ENCODE data around the gene NLRC5.
"Not testable (repeated sequence)": the region's sequence is repeated elsewhere in the genome, so short reads cannot be mapped to it uniquely, and the experiment has no call there.

The NLRC5 gene

GRCh38 chr16:57058291-57058861, 69.0 kb downstream of the NLRC5 start:
- Mint-ChIP-seq H3K27ac (no peak overlapping the region), H3K4me3 (no peak overlapping the region), H3K27me3 (ENCODE audit: low read depth) (peaks cover 15% of the 10 kb centered on the region), H3K9me3 (no peaks in the 10 kb centered on the region), H3K36me3 (ENCODE audit: low read depth) (no peaks in the 10 kb centered on the region), H3K4me1 (peaks cover 6% of the 10 kb centered on the region)
- TF ChIP-seq, protein P1, sequence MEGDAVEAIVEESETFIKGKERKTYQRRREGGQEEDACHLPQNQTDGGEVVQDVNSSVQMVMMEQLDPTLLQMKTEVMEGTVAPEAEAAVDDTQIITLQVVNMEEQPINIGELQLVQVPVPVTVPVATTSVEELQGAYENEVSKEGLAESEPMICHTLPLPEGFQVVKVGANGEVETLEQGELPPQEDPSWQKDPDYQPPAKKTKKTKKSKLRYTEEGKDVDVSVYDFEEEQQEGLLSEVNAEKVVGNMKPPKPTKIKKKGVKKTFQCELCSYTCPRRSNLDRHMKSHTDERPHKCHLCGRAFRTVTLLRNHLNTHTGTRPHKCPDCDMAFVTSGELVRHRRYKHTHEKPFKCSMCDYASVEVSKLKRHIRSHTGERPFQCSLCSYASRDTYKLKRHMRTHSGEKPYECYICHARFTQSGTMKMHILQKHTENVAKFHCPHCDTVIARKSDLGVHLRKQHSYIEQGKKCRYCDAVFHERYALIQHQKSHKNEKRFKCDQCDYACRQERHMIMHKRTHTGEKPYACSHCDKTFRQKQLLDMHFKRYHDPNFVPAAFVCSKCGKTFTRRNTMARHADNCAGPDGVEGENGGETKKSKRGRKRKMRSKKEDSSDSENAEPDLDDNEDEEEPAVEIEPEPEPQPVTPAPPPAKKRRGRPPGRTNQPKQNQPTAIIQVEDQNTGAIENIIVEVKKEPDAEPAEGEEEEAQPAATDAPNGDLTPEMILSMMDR (IDR thresholded peaks at IDR 0.05; ENCODE audit: unreplicated experiment in 3 of 3), result no peak

- Mint-ChIP-seq H3K27ac (no peak overlapping the region), H3K9me3 (no peaks in the 10 kb centered on the region), H3K27me3 (ENCODE audit: low read depth) (peaks cover 9% of the 10 kb centered on the region), H3K36me3 (ENCODE audit: low read depth) (no peaks in the 10 kb centered on the region), H3K4me1 (peaks cover 6% of the 10 kb centered on the region), H3K4me3 (no peak overlapping the region)
- TF ChIP-seq, protein P1 (IDR thresholded peaks at IDR 0.05; ENCODE audit: unreplicated experiment in 3 of 3), result no peak
Measured at GRCh38 chr16:57060323-57061083, 71.1 kb downstream of the NLRC5 start.

- TF ChIP-seq, protein P1 (IDR thresholded peaks at IDR 0.05; ENCODE audit: unreplicated experiment in 3 of 3), result no peak
Measured at GRCh38 chr16:57061084-57061905, 71.9 kb downstream of the NLRC5 start.

GRCh38 chr16:57062329-57062728, 73.0 kb downstream of the NLRC5 start:
- peaks cover 13% of the 10 kb centered on the region for H3K27me3 Mint-ChIP-seq (ENCODE audit: low read depth)
- peaks cover 6% of the 10 kb centered on the region for H3K4me1 Mint-ChIP-seq
- H3K4me3 Mint-ChIP-seq, result no peak overlapping the region
- TF ChIP-seq, protein P1 (IDR thresholded peaks at IDR 0.05; ENCODE audit: unreplicated experiment in 3 of 3), result no peak
- no peaks in the 10 kb centered on the region for H3K36me3 Mint-ChIP-seq (ENCODE audit: low read depth)
- no peaks in the 10 kb centered on the region for H3K9me3 Mint-ChIP-seq
- no peak overlapping the region for H3K27ac Mint-ChIP-seq

More at GRCh38 chr16:57061084-57061905, 71.9 kb downstream of the NLRC5 start:
- H3K4me3 Mint-ChIP-seq, result no peak overlapping the region
- H3K36me3 Mint-ChIP-seq (ENCODE audit: low read depth), result no peaks in the 10 kb centered on the region
- H3K27ac Mint-ChIP-seq, result no peak overlapping the region
- H3K9me3 Mint-ChIP-seq, result no peaks in the 10 kb centered on the region
- H3K27me3 Mint-ChIP-seq (ENCODE audit: low read depth), result peaks cover 9% of the 10 kb centered on the region
- peaks cover 6% of the 10 kb centered on the region for H3K4me1 Mint-ChIP-seq

DNA sequence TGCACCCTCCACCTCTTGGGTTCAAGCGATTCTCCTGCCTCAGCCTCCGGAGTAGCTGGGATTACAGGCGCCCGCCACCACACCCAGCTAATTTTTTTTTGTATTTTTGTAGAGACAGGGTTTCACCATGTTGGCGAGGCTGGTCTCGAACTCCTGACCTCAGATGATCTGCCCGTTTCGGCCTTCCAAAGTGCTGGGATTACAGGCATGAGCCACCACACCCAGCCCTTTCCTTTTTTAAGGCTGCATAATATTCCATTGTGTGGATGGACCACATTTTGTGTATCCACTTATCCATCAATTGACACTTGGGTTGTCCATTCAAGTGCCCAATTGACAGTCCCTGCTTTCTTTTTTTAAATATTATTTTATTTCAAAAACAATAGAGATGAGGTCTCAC, 73.8 kb downstream of the NLRC5 start:
- H3K27me3 Mint-ChIP-seq (ENCODE audit: low read depth), result peaks cover 18% of the 10 kb centered on the region
- H3K9me3 Mint-ChIP-seq; H3K4me3 Mint-ChIP-seq; H3K4me1 Mint-ChIP-seq; H3K27ac Mint-ChIP-seq; H3K36me3 Mint-ChIP-seq (ENCODE audit: low read depth): not testable (repeated sequence)

- Mint-ChIP-seq H3K27ac (no peak overlapping the region), H3K4me3 (no peak overlapping the region), H3K4me1 (peaks cover 6% of the 10 kb centered on the region), H3K9me3 (no peaks in the 10 kb centered on the region), H3K36me3 (ENCODE audit: low read depth) (no peaks in the 10 kb centered on the region), H3K27me3 (ENCODE audit: low read depth) (peaks cover 22% of the 10 kb centered on the region)
- TF ChIP-seq, protein P1 (IDR thresholded peaks at IDR 0.05; ENCODE audit: unreplicated experiment in 3 of 3), result no peak
Measured at GRCh38 chr16:57064995-57065394, 75.6 kb downstream of the NLRC5 start.
